Sigmoid colon (tissue), 7 donors: Measurements from ENCODE around the gene ABCC8. TPM values are rescaled to one million over a fixed set of nuclear protein-coding genes. Genes with fewer than 3 reads are reported as not detected.

Experiments
- DNase-seq: peaks from one replicate; pipeline ENCODE4 v3.0.0-alpha.2; 2019
- H3K27ac ChIP-seq, 4 donors: fragments of 200-600 bp; sonication (generic); one replicate each; pipeline ENCODE4 v1.5.1; 2016 to 2019; ENCODE audit warnings: mild to moderate bottlenecking in 1 of 4
- H3K27me3 ChIP-seq, 3 donors: fragments of 200-600 bp; sonication (generic); one replicate each; pipeline ENCODE4 v1.5.1; 2019; ENCODE audit warnings: mild to moderate bottlenecking in 1 of 3
- H3K36me3 ChIP-seq, 4 donors: fragments of 200-600 bp; sonication (generic); one replicate each; pipeline ENCODE4 v1.5.1; 2016 to 2019
- H3K4me1 ChIP-seq, 4 donors: fragments of 200-600 bp; sonication (generic); one replicate each; pipeline ENCODE4 v1.5.1; 2017 to 2019
- H3K4me3 ChIP-seq, 4 donors: fragments of 200-600 bp; sonication (generic); one replicate each; pipeline ENCODE4 v1.5.1; 2017 to 2019; ENCODE audit warnings: mild to moderate bottlenecking in 2 of 4, moderate library complexity in 1 of 4
- H3K9me3 ChIP-seq, 4 donors: fragments of 200-600 bp in 3 of 4; sonication (generic) in 3 of 4; one replicate each; pipeline versions ENCODE4 v1.5.1 to v1.6.1; 2013 to 2019
- CTCF ChIP-seq, 4 experiments: fragments of 450-650 bp in 3 of 4; fragments of 200-600 bp in 1 of 4; IDR thresholded peaks; one replicate each; pipeline ENCODE4 v1.5.1; 2016 to 2019; ENCODE audit warnings: antibody characterized with exemption in 4 of 4, mild to moderate bottlenecking in 3 of 4, moderate library complexity in 2 of 4
- EP300 ChIP-seq, 4 donors: sonication (generic); formaldehyde crosslinking; IDR thresholded peaks; one replicate each; pipeline ENCODE4 v1.6.1; 2017; ENCODE audit warnings: antibody characterized with exemption in 4 of 4
- POLR2A ChIP-seq, 2 donors: fragments of 450-650 bp; IDR thresholded peaks; one replicate each; pipeline ENCODE4 v1.6.1; 2016; ENCODE audit warnings: antibody characterized with exemption in 2 of 2, mild to moderate bottlenecking in 2 of 2, moderate library complexity in 2 of 2
- POLR2AphosphoS5 ChIP-seq, 4 donors: sonication (generic); formaldehyde crosslinking; IDR thresholded peaks; one replicate each; pipeline ENCODE4 v1.6.1; 2017; ENCODE audit warnings: antibody characterized with exemption in 4 of 4
- WGBS, 2 donors: extraction: QIAGEN DNeasy Blood & Tissue Kit; methylation state at CpG; one replicate each; pipeline ENCODE4 v1.1.7; 2013; 5-methylcytosine and 5-hydroxymethylcytosine counted together
- intact Hi-C: fragments of 100-400 bp; cut with DNase I; formaldehyde crosslinking; loops from one replicate; pipeline ENCODE4 v1.15.1; 2023
- polyA plus RNA-seq, 3 donors: library from polyadenylated mRNA; stranded (reverse); fragments of 200-250 nt; gene quantifications; one replicate each; pipeline ENCODE4 v1.2.3, GENCODE V29; 2013
- total RNA-seq, 4 donors: library from RNA; depleted of rRNA; stranded (reverse); fragments of >200 nt; gene quantifications; one replicate each; pipeline ENCODE4 v1.1.0, GENCODE V29; 2016
- donor health status: healthy with polysubstance abuse.
- donor health status: Bipolar disorder and iron deficiency.
- donor health status: healthy.

ABCC8 gene
- total and polyA plus RNA-seq, 7 donors, result 0.23 to 9.7 (median 2.6) TPM

- TF ChIP-seq POLR2AphosphoS5 (IDR thresholded peaks at IDR 0.05), result no peak
- TF ChIP-seq POLR2A (IDR thresholded peaks at IDR 0.05), result no peak
- TF ChIP-seq CTCF (IDR thresholded peaks at IDR 0.05), result no peak
- no peak for TF ChIP-seq EP300 (IDR thresholded peaks at IDR 0.05)
- Histone ChIP-seq H3K36me3 (no peaks in the 10 kb centered on the region), H3K9me3 (no peaks in the 10 kb centered on the region), H3K27me3 (peaks cover 0 to 7% (median 0%) of the 10 kb centered on the region in 3 donors), H3K4me1 (no peaks in the 10 kb centered on the region), H3K27ac (no peak overlapping the region), H3K4me3 (no peak overlapping the region)
- intact Hi-C loops, result no loop called here
- WGBS, 2 donors, result 85 to 94% methylated on average over 2 of the region's 2 CpGs
- DNase-seq, result no peak
Observed at GRCh38 chr11:17443423-17443822, 33.2 kb downstream of the ABCC8 start.

GRCh38 chr11:17443000-17443399 lies 33.6 kb downstream of the ABCC8 start:
- Histone ChIP-seq H3K4me1 (no peaks in the 10 kb centered on the region), H3K9me3 (no peaks in the 10 kb centered on the region), H3K27me3 (peaks cover 0 to 7% (median 0%) of the 10 kb centered on the region in 3 donors), H3K27ac (no peak overlapping the region), H3K4me3 (no peak overlapping the region), H3K36me3 (no peaks in the 10 kb centered on the region)
- TF ChIP-seq POLR2AphosphoS5 (IDR thresholded peaks at IDR 0.05), result no peak
- no peak for TF ChIP-seq EP300 (IDR thresholded peaks at IDR 0.05)
- TF ChIP-seq CTCF (IDR thresholded peaks at IDR 0.05), result no peak
- TF ChIP-seq POLR2A (IDR thresholded peaks at IDR 0.05), result no peak
- intact Hi-C loops, result no loop called here
- 52 to 74% methylated on average over 4 of the region's 4 CpGs for WGBS, 2 donors
- no peak for DNase-seq

- Histone ChIP-seq H3K4me1 (no peaks in the 10 kb centered on the region), H3K4me3 (no peak overlapping the region), H3K36me3 (no peaks in the 10 kb centered on the region), H3K27ac (no peak overlapping the region), H3K9me3 (no peaks in the 10 kb centered on the region), H3K27me3 (peaks cover 0 to 7% (median 0%) of the 10 kb centered on the region in 3 donors)
- no peak for TF ChIP-seq POLR2A (IDR thresholded peaks at IDR 0.05)
- no peak for TF ChIP-seq CTCF (IDR thresholded peaks at IDR 0.05)
- TF ChIP-seq POLR2AphosphoS5 (IDR thresholded peaks at IDR 0.05), result no peak
- no peak for TF ChIP-seq EP300 (IDR thresholded peaks at IDR 0.05)
- intact Hi-C loops, result no loop called here
- WGBS, 2 donors, result 8 to 14% methylated on average over 9 of the region's 9 CpGs
- DNase-seq, result no peak
Observed at GRCh38 chr11:17439316-17439782, 37.3 kb downstream of the ABCC8 start.

GRCh38 chr11:17437366-17437765 lies 39.3 kb downstream of the ABCC8 start:
- WGBS, 2 donors, result 66 to 86% methylated on average over 3 of the region's 3 CpGs
- Histone ChIP-seq H3K36me3 (no peaks in the 10 kb centered on the region), H3K4me3 (no peak overlapping the region), H3K4me1 (no peaks in the 10 kb centered on the region), H3K27ac (no peak overlapping the region), H3K9me3 (no peaks in the 10 kb centered on the region), H3K27me3 (peaks cover 0 to 7% (median 0%) of the 10 kb centered on the region in 3 donors)
- TF ChIP-seq EP300 (IDR thresholded peaks at IDR 0.05) (no peak), POLR2A (IDR thresholded peaks at IDR 0.05) (no peak), POLR2AphosphoS5 (IDR thresholded peaks at IDR 0.05) (no peak), CTCF (IDR thresholded peaks at IDR 0.05) (no peak)
- no peak for DNase-seq
- intact Hi-C loops, result no loop called here

GRCh38 chr11:17434108-17434507 lies 42.5 kb downstream of the ABCC8 start:
- no peaks in the 10 kb centered on the region for H3K4me1 ChIP-seq
- TF ChIP-seq CTCF (IDR thresholded peaks at IDR 0.05) (no peak), POLR2AphosphoS5 (IDR thresholded peaks at IDR 0.05) (no peak), POLR2A (IDR thresholded peaks at IDR 0.05) (no peak), EP300 (IDR thresholded peaks at IDR 0.05) (no peak)
- H3K9me3 ChIP-seq, result no peaks in the 10 kb centered on the region
- no peaks in the 10 kb centered on the region for H3K36me3 ChIP-seq
- H3K27me3 ChIP-seq, result no peaks in the 10 kb centered on the region
- no peak overlapping the region for H3K4me3 ChIP-seq
- WGBS, 2 donors, result 79 to 81% methylated on average over 4 of the region's 4 CpGs
- intact Hi-C loops, result no loop called here
- no peak overlapping the region for H3K27ac ChIP-seq
- DNase-seq, result no peak
